GM21381 (cell line): ENCODE results near the gene ARHGEF12.

Source experiments
- ATAC-seq: cut with Tn5 transposase; IDR thresholded peaks from one replicate; pipeline ENCODE4 v1.9.1; 2021; ENCODE audit warnings: mild to moderate bottlenecking, moderate library complexity; ENCODE audit not compliant: unreplicated experiment

Gene ARHGEF12

DNA sequence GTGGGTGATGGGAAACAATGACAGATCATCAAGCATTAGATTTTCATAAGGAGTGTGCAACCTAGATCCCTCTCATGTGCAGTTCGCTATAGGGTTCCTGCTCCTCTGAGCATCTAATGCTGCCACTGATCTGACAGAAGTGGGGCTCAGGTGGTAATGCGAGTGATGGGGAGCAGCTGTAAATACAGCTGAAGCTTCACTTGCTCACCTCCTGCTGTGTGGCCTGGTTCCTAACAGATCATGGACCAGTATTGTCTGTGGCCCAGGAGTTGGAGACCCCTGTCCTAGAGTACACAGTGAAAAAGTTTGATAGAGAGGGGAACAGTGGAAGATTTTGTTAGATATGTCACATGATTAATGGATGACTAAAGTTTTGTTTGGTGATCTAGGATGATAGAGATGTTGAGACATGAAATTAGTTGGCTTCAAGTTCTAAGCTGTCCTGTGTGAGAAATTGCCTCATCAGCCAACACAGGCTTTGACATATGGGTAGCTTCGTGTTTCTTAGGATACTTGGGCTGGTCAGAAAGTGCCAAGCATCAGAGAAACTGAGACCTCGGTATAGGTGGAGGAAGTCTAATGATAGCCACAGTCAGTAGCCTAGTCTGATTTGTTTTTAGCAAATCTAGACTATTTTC is 47.4 kb downstream of the ARHGEF12 start:
- ATAC-seq = no peak

DNA sequence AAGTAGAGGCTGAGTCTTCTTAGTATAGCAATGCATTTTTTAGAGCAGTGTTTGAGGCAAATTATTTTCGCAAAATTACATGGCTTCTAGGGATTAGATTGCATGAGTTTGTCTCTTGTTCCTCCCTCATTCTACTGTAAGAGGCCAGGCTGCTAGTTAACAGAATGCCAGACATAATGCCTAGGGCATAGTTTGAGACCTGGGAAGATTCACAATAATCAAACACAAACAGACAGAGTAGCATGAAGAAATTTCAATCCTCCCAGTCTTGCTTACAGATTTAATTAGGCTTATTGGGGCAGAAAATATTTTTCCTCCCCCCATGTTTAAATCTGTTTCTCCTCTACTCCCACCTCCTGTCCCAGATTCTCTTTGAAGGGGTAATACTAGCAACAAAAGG is 48.3 kb downstream of the ARHGEF12 start:
- ATAC-seq = no peak

DNA sequence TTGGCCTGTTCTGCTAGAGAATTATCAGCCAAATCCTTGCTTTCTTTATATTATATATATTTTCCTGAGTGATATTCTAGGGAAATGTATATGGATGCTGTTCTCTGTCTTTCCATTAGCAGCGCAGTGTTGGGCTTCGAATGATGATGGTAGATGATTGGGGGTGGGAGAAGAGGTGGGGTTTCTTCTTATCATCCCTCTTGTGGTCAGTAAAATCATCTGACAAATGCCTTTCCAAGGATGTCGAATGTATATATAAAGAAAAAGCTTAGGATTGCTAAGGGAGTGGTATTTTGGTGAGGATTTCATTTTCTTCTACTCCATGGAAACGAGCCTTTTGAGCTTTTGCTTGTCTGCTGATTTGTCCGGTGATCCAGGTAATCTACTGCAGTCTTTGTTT is 48.9 kb downstream of the ARHGEF12 start:
- ATAC-seq = no peak

DNA sequence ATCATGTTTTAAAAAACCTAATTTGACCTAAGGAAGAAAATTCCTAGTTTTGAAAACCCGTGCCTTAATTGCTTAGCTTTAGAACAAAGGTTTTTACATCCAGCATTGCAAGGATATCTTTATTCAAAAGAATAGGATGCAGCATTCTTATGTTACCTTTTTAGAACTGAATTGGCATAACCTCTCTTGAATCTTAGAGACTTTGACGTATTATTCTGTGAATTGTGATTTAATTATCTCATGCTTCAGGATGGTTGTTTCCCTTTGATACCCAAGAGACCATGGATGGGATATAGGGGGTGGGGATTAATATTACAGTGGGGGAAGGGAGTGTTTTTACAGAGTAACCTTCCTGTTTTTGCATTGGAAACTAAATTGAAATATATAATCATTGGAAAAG is 49.4 kb downstream of the ARHGEF12 start:
- no peak for ATAC-seq

DNA sequence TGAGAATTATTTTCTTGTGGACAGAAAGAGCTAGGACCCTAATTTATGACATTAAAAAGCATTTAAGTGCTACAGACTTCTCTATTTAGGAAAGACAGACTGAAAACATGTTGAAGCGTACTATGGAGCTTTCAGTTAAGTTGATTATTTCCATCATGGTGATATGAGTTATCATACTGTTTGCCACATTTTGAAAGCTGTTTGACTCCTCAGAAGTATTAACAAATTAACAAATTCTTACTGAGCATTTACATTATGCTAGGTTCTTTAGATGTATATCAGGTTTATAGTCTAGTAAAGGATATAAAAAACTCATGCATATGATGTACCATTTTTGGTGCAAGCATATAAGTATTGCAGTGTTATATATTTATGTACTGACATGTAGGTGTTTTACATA is 50.1 kb downstream of the ARHGEF12 start:
- no peak for ATAC-seq

DNA sequence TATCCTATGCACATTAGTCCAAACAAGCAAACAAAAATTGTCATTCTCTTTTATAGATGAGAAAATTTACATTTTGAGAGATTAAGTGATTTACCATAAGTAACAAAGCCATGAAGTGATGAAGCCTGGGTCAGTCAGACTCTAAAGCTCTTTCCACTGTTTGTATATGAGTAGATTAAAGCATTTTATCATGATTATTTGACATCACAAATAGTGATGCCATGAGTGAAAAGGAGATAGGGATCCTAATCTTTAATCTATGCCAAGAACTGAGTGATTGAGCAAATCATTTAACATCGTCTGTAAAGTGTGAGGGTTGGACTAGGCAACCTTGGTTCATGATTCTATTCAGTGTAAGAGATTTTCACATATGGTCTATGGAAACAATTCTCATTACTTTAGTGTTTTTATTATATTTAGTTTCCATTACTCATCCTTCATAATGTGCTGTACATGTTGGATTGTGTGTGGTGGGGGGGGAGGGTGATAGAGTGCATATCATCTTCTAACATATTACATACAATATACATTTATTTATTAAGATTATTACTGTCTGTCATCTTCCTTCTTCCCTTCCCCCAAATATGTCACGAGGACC is 50.7 kb downstream of the ARHGEF12 start:
- ATAC-seq = no peak

DNA sequence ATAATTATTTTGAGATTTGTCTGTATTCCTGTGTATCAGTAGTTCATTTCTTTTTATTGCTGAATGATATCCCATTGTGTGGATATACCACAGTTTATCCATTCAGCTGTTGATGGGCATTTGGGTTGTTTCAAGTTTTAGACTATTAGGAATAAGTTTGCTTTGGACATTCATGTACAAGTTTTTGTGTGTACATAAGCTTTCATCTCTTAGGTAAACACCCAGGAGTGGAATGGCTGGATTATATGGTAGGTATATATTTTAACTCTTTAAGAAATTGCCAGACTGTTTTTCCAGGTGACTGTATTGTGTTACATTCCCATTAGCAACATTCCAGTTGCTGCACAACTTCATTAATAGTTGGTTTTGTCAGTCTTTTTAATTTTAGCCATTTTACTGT is 52.0 kb downstream of the ARHGEF12 start:
- ATAC-seq = no peak

DNA sequence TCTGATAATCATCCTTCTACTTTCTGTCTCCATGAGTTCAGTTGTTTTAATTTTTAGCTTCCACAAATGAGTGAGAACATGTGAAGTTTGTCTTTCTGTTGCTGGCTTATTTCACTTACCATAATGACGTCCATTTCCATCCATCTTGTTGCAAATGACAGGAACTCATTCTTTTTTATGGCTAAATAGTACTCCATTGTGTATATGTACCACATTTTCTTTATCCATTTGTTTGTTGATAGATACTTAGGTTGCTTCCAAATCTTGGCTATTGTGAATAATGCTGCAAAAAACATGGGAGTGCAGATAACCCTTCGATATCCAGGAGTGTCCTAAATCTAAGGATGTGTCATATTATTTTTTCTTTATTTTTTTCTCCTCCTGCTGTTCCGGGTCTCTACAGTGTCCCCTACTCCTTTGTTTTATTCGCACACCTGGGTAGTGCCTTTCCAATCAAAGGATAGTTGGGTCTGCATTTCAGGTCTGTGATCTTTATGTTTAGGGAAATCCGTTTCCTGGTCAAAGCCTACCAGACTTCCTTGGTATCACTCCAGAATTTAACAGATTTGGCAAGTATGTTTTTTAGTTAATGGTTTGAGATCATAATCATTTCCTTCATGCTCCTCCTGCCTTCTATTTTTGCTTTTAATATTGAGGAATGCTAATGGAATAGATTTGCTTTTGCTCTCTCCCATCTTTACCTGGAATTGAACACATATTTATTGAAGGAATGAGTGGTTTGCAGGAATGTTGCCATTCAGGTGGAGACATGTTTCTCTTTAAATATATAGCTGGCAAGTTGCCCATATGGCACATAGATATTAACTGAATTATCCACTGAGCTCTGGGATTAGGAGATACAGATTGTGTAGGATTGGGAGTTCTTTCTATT is 53.7 kb downstream of the ARHGEF12 start:
- no peak for ATAC-seq

DNA sequence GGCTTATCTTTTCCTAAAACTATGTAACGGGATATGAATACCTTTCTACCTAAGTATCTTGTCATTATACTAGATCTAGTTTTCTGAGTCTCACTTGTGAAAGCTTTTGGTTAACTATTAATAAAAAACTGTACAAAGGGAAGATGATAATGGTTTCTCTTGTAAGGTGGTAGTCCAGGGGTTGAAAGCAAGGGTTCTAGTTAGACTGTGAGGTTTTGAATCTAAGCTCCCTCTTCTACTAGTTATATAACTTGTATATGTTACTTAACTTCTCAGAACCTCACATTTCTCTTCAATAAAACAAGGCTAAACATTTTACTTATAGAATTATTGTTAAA is 54.3 kb downstream of the ARHGEF12 start:
- ATAC-seq = no peak

DNA sequence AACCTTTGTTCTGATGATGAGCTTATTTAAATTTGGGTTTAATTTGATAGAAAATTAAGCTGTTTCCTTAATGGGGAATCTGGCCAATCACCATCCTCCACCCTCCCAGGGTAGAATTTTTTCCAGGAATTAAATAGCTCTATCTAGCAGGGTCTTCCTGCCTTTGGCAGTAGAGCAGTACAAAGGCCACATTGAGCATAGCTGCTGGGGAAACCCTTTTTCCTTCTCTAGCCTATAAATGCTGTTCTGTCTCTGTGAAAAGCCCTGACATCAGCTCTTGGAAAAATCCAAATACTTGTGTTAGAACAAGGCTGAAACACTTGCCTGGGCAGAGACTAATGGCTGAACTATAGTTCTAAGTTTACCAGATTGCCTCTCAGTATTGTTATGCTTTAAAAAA is 55.1 kb downstream of the ARHGEF12 start:
- no peak for ATAC-seq

DNA sequence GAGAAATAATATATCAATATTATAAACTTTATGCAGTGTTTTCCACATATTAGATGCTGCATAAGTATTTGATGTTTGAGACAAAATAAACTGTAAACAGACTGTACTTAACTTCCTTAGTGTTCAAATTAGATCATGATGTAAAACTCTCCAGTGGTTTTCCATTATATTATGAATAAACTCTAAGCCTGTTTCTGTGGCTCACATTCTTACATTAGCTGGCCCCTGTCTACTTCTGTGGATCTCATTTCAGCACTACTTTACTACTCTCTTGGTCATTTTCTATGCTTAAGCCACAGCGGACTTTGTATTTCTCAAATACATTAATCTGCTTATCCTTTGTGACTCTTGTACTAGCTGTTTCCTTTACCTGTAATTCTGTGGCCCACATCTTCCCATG is 55.6 kb downstream of the ARHGEF12 start:
- no peak for ATAC-seq

DNA sequence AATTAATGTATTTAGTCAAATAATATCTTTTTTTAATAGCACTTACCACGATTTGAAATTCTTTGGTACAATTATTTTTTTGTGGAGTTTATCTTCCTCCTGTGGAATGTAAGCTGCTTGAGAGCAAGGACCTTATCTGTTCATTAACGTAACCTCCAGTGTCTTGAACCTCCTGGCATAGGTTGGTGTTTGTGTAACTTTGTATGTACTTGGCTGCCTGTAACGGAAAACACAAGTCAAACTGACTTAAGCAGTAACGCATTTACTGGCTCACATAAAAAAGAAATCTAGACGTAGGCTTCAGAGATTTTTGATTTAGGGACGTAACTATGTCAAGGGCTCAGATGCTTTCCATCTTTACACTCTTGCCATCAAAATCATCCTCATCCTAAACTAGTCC is 56.1 kb downstream of the ARHGEF12 start:
- no peak for ATAC-seq

DNA sequence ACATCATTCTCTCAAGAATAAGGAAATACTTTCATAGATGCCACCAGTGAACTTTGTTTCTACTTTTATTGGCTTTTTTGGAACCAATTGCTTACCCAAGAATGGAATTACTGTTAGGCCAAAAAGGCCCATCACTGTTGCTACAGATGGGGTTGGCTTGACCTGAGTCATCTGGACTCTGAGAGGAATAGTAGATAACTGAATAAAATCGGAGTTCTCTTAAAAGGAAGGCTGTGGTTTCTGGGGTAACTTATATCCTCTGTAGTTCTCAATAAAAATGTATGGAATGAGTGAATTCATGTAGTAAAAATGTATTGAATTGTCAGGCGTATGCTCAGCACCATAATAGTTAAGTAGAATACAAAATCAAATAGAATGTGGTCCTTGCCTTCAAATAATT is 56.6 kb downstream of the ARHGEF12 start:
- no peak for ATAC-seq

DNA sequence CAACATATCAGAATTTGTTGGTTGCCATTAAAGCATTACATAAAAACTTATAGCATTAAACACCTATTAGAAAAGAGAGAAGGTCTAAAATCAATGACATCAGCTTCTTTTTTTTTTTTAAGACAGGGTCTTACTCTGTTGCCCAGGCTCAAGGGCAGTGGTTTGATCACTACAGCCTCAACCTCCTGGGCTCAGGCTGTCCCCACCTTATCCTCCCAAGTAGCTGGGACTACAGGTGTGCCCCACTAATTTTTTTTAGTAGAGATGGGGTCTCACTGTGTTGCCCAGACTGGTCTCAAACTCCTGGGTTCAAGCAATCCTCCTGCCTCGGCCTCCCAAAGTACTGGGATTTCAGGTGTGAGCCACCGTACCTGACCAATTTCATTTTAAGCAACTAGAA is 57.9 kb downstream of the ARHGEF12 start:
- no peak for ATAC-seq

DNA sequence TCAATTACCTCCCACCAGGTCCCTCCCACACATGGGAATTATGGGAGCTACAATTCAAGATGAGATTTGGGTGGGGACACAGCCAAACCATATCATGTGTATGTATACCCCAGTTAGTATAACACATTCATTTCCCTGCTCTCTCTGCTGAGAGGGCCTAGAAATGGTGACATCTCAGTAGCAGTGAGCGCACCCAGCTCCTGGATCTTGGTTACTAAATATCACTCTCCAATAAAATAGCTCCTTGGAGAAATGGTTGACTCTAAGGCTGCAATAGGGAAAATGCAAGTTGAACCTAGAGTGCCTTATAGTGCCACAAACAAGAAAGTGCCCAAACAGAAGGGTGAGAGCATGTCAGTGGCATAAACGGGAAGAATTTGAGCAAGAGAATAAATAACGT is 59.6 kb downstream of the ARHGEF12 start:
- ATAC-seq = no peak

DNA sequence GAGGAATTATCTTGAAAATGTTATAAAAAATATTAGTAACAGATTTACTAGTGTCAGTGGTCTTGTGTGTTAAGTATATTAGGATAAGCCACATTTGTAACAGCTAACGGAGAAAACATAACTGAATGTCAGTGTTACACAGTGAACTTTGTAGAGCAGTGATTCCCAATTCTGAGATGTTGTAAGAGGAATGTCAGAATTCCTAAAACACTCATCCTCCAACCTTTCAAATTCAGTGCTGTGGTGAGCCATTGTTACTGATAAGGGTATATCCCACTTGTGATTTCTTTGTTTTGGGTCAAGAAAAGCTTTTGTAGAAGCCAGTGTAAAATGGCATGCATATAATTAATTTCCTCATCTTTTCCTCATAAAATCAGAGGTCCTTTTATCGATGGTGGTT is 61.9 kb downstream of the ARHGEF12 start:
- no peak for ATAC-seq

DNA sequence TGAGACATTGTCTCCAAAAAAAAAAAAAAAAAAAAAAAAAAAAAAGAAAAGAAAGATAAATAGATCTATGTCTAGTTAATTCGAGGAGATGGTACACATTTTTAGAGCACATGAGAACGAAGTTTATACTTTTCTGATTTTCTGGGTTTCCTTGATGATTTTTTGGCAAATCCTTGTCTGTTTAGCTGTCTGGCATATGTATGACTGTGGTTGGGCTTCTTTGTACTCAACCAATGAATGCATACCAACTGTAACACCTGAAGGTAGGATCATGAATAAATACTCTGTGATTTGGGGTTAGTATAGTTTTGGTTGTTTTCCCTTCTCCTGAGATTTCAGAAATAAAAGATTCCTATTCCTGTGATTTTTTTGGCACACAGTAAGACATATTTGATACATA is 63.1 kb downstream of the ARHGEF12 start:
- ATAC-seq = no peak

DNA sequence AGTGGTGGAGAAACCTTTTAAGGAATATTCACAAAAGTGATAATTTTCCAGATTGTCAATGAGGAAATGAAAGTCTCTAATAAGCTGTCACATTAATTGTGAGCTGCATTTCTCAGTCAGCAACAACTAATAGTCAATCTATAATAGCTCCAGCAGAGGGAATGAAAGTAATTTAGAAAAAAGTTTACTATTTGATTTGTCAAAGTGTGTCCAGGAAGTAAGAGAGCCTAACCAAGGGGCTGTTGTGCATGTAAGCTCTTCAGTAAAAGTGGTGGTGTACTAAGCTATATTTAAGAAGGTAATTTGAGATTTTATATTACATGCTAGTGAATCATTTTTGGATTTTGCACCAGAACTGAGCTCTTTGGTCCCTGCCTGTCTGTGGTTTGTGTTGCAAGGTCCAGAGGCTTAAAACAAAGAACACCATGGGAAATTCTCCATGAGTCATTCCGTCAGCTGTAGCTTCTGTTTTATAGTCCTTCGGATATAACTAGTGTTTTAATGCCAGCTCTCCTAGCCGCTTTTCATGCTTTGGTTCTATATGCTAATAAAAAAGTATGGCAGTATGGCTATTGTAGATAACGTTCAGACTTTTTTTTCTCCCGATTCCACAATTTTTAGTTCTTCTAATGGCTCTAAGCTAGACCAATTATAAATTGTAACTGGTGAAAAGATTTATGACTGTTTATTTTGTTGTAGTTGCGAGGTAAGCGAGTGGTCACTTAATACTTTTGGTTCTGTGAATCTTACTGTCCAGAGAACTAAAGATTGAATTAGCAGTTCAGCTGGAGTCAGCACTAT is 64.6 kb downstream of the ARHGEF12 start:
- ATAC-seq = no peak

DNA sequence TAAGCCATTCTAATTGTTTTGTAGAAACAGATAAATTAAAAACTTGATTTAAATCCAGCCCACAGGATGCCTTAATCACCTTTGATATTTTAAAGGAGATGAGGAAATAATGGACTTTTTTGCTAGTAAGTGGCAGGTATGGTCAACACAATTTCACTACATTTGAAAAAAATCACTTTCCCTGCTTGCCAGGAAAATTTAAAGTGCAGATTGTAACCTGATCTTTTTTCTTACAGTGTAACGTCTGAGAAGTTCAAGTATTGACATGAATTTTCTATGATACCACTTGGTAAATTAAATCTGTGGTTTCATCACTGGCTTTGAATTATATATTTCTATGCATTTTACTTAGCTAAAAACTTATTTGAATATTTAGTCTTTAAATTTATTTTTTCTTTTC is 65.3 kb downstream of the ARHGEF12 start:
- ATAC-seq = no peak

DNA sequence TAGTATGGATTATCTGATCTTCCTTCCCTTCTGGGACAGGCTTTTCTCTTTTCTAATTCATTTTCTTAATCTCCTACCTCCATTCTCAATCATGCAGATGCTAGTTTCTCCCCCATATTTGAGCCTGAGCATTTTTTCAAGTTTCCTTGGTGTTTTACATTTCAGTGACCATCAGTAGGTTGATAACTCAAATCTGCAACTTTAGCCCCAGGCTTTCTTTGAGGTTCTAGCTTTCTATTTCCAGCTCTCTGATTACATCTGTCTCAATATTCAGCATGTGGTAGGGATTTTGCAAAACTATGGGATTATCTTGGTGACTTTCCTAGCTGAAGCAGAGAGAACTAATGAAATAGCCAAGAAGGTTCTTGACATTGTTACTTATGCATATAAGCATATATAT is 67.8 kb downstream of the ARHGEF12 start:
- ATAC-seq = no peak

DNA sequence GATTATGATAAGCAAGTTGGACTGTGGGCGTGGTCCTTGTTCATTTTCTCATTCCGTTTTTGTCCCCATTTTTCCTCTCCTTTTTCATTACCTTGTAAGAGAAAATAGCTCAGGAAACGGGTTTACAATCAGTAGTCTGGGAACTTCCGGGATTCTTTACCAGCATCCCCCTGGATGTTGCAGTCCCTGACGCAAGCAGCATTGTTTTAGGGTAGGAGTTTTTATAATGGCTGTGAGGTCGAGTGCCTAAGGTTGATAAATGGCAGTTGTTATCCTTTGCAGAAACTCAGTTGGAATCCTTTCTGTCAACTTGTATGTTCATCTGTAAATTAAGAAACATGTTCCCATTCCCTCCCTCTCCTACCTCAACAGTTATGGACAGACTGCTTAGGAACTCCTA is 68.3 kb downstream of the ARHGEF12 start:
- ATAC-seq = no peak

DNA sequence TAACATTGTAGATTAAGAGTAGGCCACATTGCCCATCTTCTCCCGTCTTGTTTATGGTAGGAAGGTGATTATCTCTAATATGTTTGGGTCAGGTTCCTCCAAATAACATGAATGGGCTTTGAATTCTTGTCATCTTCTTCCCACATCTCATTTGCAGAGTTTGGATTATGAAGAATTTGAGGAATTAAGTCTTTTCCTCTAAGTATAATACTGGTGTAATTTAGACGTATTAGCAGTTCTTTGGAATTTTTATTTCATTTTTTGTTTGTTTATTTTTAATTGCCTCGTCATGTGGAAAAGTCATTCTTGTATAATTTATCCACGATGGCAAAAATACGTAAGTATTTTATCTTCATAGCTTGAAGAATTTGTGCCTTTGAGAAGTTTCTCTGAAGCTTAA is 73.4 kb downstream of the ARHGEF12 start:
- ATAC-seq = no peak
